SK-N-SH (cell line): ENCODE measurements around the gene IQSEC1.

Experiments used
- MXI1 ChIP-seq: IDR thresholded peaks from 2 replicates; pipeline ENCODE4 v1.6.1; 2012; ENCODE audit warnings: mild to moderate bottlenecking, low read depth, low read length, improper control_type of control experiment
- RAD21 ChIP-seq: IDR thresholded peaks from 2 replicates; pipeline ENCODE4 v1.6.1; 2012; ENCODE audit warnings: mild to moderate bottlenecking, low read length
- USF1 ChIP-seq: IDR thresholded peaks from 2 replicates; pipeline ENCODE4 v1.4.0; 2012; ENCODE audit warnings: low read depth, borderline replicate concordance

DNA sequence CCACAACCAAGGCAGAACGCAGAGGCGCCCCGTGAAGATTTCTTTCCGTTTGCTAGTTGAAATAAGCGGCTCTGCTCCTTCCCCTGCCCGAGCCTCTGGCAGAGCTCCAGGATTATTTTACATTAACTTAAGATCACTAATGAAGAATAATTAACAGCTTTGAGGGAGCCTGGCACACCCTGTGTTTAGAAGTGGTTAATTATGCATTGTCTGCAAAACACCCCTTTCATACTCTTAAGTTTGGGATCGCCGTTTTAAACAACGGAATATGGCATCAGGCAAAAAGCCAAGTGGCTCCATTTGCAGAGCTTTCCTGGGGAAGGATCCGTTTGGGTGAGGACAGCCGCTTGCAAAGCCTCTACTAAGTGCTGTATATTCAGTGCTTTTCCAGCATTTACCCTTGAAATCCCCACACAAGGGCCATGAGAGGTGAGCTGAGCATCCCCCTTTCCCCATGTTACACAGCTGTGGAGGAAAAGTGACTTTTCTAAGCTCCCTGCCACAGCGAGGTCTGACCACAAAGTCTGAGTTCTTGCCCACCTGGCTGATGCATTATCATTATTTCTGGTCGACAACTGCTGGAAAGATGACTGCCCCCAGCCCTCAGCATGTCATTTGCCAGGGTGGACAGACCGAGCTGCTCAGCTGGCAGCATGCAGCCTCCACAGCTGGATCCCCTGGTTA is 33.9 kb downstream of the IQSEC1 start:
- TF ChIP-seq USF1 (no peak), MXI1 (no peak), RAD21 (no peak)
